ENCODE results near the gene CALHM6. TPM values are rescaled to one million over a fixed set of nuclear protein-coding genes. Genes with fewer than 3 reads are reported as not detected.
"Not testable (repeated sequence)": the region's sequence is repeated elsewhere in the genome, so short reads cannot be mapped to it uniquely, and the experiment has no call there.

CALHM6 gene
- total RNA-seq, 2 donors from 2014 or later, result 1.3 to 2.3 TPM

GRCh38 chr6:116483616-116484015, 22.4 kb downstream of the CALHM6 start:
- ATAC-seq (peak; percentile 67), DNase-seq (no peak)
- H3K27ac ChIP-seq, result no peak overlapping the region
- no peak for TF ChIP-seq POLR2A (IDR thresholded peaks at IDR 0.05)
- 9 to 20% methylated on average over 2 of the region's 2 CpGs for WGBS, 2 donors
- H3K9me3 ChIP-seq, result no peaks in the 10 kb centered on the region
- H3K4me3 ChIP-seq, result no peak overlapping the region
- H3K4me1 ChIP-seq, result peaks cover 5% of the 10 kb centered on the region
- H3K36me3 ChIP-seq (replicated peaks in 1 of 2; ENCODE audit: insufficient read depth in 1 of 2, low read depth in 2 of 2), result no peaks in the 10 kb centered on the region
- H3K27me3 ChIP-seq, result no peaks in the 10 kb centered on the region
- intact Hi-C loops (cut with DNase I), result no loop called here

- no peak overlapping the region for H3K4me3 ChIP-seq
- 81% methylated on average over 5 of the region's 5 CpGs for WGBS, 2 donors
- TF ChIP-seq POLR2A (IDR thresholded peaks at IDR 0.05) (no peak), CTCF (IDR thresholded peaks at IDR 0.05) (no peak)
- no peaks in the 10 kb centered on the region for H3K36me3 ChIP-seq (replicated peaks in 1 of 2; ENCODE audit: insufficient read depth in 1 of 2, low read depth in 2 of 2)
- no peak overlapping the region for H3K27ac ChIP-seq
- H3K27me3 ChIP-seq, result no peaks in the 10 kb centered on the region
- intact Hi-C loops (cut with DNase I), result no loop called here
- peaks cover 5% of the 10 kb centered on the region for H3K4me1 ChIP-seq
- no peak for ATAC-seq
- no peaks in the 10 kb centered on the region for H3K9me3 ChIP-seq
- no peak for DNase-seq
These were observed 24.5 kb downstream of the CALHM6 start for GRCh38 chr6:116485559-116486184.

GRCh38 chr6:116491610-116492330, 30.6 kb downstream of the CALHM6 start:
- Histone ChIP-seq H3K9me3 (no peaks in the 10 kb centered on the region), H3K27me3 (no peaks in the 10 kb centered on the region), H3K36me3 (replicated peaks in 1 of 2; ENCODE audit: insufficient read depth in 1 of 2, low read depth in 2 of 2) (no peaks in the 10 kb centered on the region), H3K27ac (no peak overlapping the region), H3K4me3 (no peak overlapping the region), H3K4me1 (no peaks in the 10 kb centered on the region)
- 72 to 91% methylated on average over 1 of the region's 1 CpG for WGBS, 2 donors
- intact Hi-C loops (cut with DNase I), result no loop called here
- TF ChIP-seq CTCF (IDR thresholded peaks at IDR 0.05) (no peak), POLR2A (IDR thresholded peaks at IDR 0.05) (no peak)
- ATAC-seq (no peak), DNase-seq (no peak)

GRCh38 chr6:116492331-116493067, 31.3 kb downstream of the CALHM6 start:
- ATAC-seq (no peak), DNase-seq (no peak)
- Histone ChIP-seq H3K27me3 (no peaks in the 10 kb centered on the region), H3K36me3 (replicated peaks in 1 of 2; ENCODE audit: insufficient read depth in 1 of 2, low read depth in 2 of 2) (no peaks in the 10 kb centered on the region), H3K4me3 (no peak overlapping the region), H3K9me3 (no peaks in the 10 kb centered on the region), H3K4me1 (no peaks in the 10 kb centered on the region), H3K27ac (no peak overlapping the region)
- TF ChIP-seq CTCF (IDR thresholded peaks at IDR 0.05) (no peak), POLR2A (IDR thresholded peaks at IDR 0.05) (no peak)
- intact Hi-C loops (cut with DNase I), result no loop called here
- 69 to 80% methylated on average over 6 of the region's 6 CpGs for WGBS, 2 donors

- DNase-seq; H3K4me1 ChIP-seq; H3K4me3 ChIP-seq; intact Hi-C loops (cut with DNase I); H3K9me3 ChIP-seq; H3K27ac ChIP-seq; H3K36me3 ChIP-seq (replicated peaks in 1 of 2; ENCODE audit: insufficient read depth in 1 of 2, low read depth in 2 of 2); ATAC-seq; H3K27me3 ChIP-seq: not testable (repeated sequence)
- 88 to 89% methylated on average over 1 of the region's 1 CpG for WGBS, 2 donors
These were observed 34.0 kb downstream of the CALHM6 start for GRCh38 chr6:116495161-116495560.

Data from body of pancreas (tissue), 4 donors.